Uterus (tissue), 4 donors: ENCODE results near the gene PREX1. TPM values are rescaled to one million over a fixed set of nuclear protein-coding genes. Genes with fewer than 3 reads are reported as not detected.
"Not testable (repeated sequence)": the region's sequence is repeated elsewhere in the genome, so short reads cannot be mapped to it uniquely, and the experiment has no call there.

ENCODE experiments used
- DNase-seq, 2 donors: peaks; one replicate each; pipeline ENCODE4 v3.0.0-alpha.2; 2019 to 2020
- H3K27ac ChIP-seq, 2 donors: fragments of 200-600 bp; sonication (generic); 1 replicate in 1 of 2; 2 replicates in 1 of 2; pipeline ENCODE4 v1.5.1; 2016 to 2018
- H3K27me3 ChIP-seq, 2 donors: fragments of 200-600 bp; sonication (generic); one replicate each; pipeline ENCODE4 v1.5.1; 2018 to 2019; ENCODE audit warnings: control low read depth in 1 of 2
- H3K36me3 ChIP-seq, 2 donors: fragments of 200-600 bp; sonication (generic); one replicate each; pipeline ENCODE4 v1.5.1; 2019; ENCODE audit warnings: control low read depth in 1 of 2
- H3K4me1 ChIP-seq, 2 donors: fragments of 200-600 bp; sonication (generic); one replicate each; pipeline ENCODE4 v1.5.1; 2018 to 2019; ENCODE audit warnings: control low read depth in 1 of 2
- H3K4me3 ChIP-seq, 2 donors: fragments of 200-600 bp; sonication (generic); 1 replicate in 1 of 2; 2 replicates in 1 of 2; pipeline ENCODE4 v1.5.1; 2018 to 2019; ENCODE audit warnings: mild to moderate bottlenecking in 1 of 2
- H3K9me3 ChIP-seq, 2 donors: fragments of 200-600 bp; sonication (generic); one replicate each; pipeline ENCODE4 v1.5.1; 2019; ENCODE audit warnings: control low read depth in 1 of 2
- CTCF ChIP-seq, 4 experiments: fragments of 200-600 bp in 2 of 4; fragments of 450-650 bp in 2 of 4; sonication (generic) in 2 of 4; IDR thresholded peaks; one replicate each; pipeline ENCODE4 v1.5.1; 2016 to 2019; ENCODE audit warnings: antibody characterized with exemption in 4 of 4, mild to moderate bottlenecking in 2 of 4, moderate library complexity in 1 of 4
- POLR2A ChIP-seq, 2 donors: fragments of 450-650 bp; IDR thresholded peaks; one replicate each; pipeline ENCODE4 v1.6.1; 2016; ENCODE audit warnings: antibody characterized with exemption in 2 of 2, mild to moderate bottlenecking in 1 of 2, moderate library complexity in 1 of 2
- intact Hi-C: fragments of 100-400 bp; cut with DNase I; formaldehyde crosslinking; loops from one replicate; pipeline ENCODE4 v1.15.1; 2023; ENCODE audit warnings: low total_unique reads
- total RNA-seq, 4 donors: library from RNA; depleted of rRNA in 3 of 4; stranded (reverse); fragments of >200 nt in 3 of 4; gene quantifications; one replicate each; pipeline versions ENCODE4 v1.1.0 to v1.2.4, GENCODE V29; 2014 to 2023
- donor health status: DM: yes; HTN: yes; CAD: no.

The PREX1 gene
- total RNA-seq, 4 donors from 2014 or later, result 3.6 to 19.7 (median 11.3) TPM

- peak overlapping the region in 1 of 2 donors; percentile 20 for H3K27ac ChIP-seq
- no peaks in the 10 kb centered on the region for H3K27me3 ChIP-seq
- no peak for DNase-seq
- H3K4me1 ChIP-seq, result no peaks in the 10 kb centered on the region
- no peak for TF ChIP-seq CTCF (IDR thresholded peaks at IDR 0.05)
- TF ChIP-seq POLR2A (IDR thresholded peaks at IDR 0.05), result no peak
- intact Hi-C loops, result no loop called here
- H3K9me3 ChIP-seq, result no peaks in the 10 kb centered on the region
- H3K36me3 ChIP-seq, result no peaks in the 10 kb centered on the region
- H3K4me3 ChIP-seq, result peak overlapping the region in 1 of 2 donors; percentile 4
These were observed 1.1 kb upstream of the PREX1 start for GRCh38 chr20:48828734-48829460.

GRCh38 chr20:48826883-48827771 lies 672 bp downstream of the PREX1 start:
- intact Hi-C loops, result no loop called here

GRCh38 chr20:48826480-48826879 lies 1.3 kb downstream of the PREX1 start:
- H3K36me3 ChIP-seq, H3K27ac ChIP-seq, H3K27me3 ChIP-seq, H3K9me3 ChIP-seq, DNase-seq, H3K4me1 ChIP-seq, intact Hi-C loops: not testable (repeated sequence)
- H3K4me3 ChIP-seq, result peak overlapping the region; percentile 36 to 51

More at GRCh38 chr20:48826883-48827771, 672 bp downstream of the PREX1 start:
- H3K36me3 ChIP-seq, result no peaks in the 10 kb centered on the region
- H3K9me3 ChIP-seq, result no peaks in the 10 kb centered on the region
- peak overlapping the region; percentile 36 to 51 for H3K4me3 ChIP-seq
- DNase-seq, result no peak
- H3K4me1 ChIP-seq, result no peaks in the 10 kb centered on the region
- TF ChIP-seq POLR2A (IDR thresholded peaks at IDR 0.05) (no peak), CTCF (IDR thresholded peaks at IDR 0.05) (no peak)
- H3K27ac ChIP-seq, result peak overlapping the region in 1 of 2 donors; percentile 33
- H3K27me3 ChIP-seq, result no peaks in the 10 kb centered on the region

GRCh38 chr20:48826069-48826468 lies 1.7 kb downstream of the PREX1 start:
- Histone ChIP-seq H3K27ac (no peak overlapping the region), H3K9me3 (no peaks in the 10 kb centered on the region), H3K4me1 (no peaks in the 10 kb centered on the region), H3K36me3 (no peaks in the 10 kb centered on the region), H3K27me3 (no peaks in the 10 kb centered on the region), H3K4me3 (no peak overlapping the region)
- intact Hi-C loops, result no loop called here
- no peak for DNase-seq
- TF ChIP-seq CTCF (IDR thresholded peaks at IDR 0.05) (no peak), POLR2A (IDR thresholded peaks at IDR 0.05) (no peak)

- Histone ChIP-seq H3K36me3 (no peaks in the 10 kb centered on the region), H3K27me3 (no peaks in the 10 kb centered on the region), H3K9me3 (no peaks in the 10 kb centered on the region), H3K4me1 (no peaks in the 10 kb centered on the region), H3K27ac (no peak overlapping the region), H3K4me3 (no peak overlapping the region)
- intact Hi-C loops, result no loop called here
- TF ChIP-seq CTCF (IDR thresholded peaks at IDR 0.05) (no peak), POLR2A (IDR thresholded peaks at IDR 0.05) (no peak)
- no peak for DNase-seq
These were observed 2.3 kb downstream of the PREX1 start for GRCh38 chr20:48825566-48825920.
